SK-N-SH (cell line): ENCODE results near the gene CLPX. TPM values are rescaled to one million over a fixed set of nuclear protein-coding genes. Genes with fewer than 3 reads are reported as not detected.
"Not testable (repeated sequence)": the region's sequence is repeated elsewhere in the genome, so short reads cannot be mapped to it uniquely, and the experiment has no call there.

Experiments
- CTCF ChIA-PET: fragments of 300-600, 350-600 bp; formaldehyde crosslinking; extraction: SDS; loops from one replicate; lab custom pipeline; 2021; lab: Yijun Ruan, JAX
- POLR2A ChIA-PET: fragments of 350-600 bp; sonication (Branson Sonifier 250); formaldehyde crosslinking; extraction: SDS; loops from one replicate; lab custom pipeline; 2020; ENCODE audit warnings: antibody characterized with exemption, inconsistent platforms; lab: Yijun Ruan, JAX
- DNase-seq: peaks from one replicate; pipeline ENCODE4 v3.0.0; 2012
- H2AFZ ChIP-seq: fragments of 200-600 bp; sonication (generic); 2 replicates; pipeline ENCODE4 v1.8.1; 2016; ENCODE audit warnings: antibody characterized with exemption, mild to moderate bottlenecking, low read depth
- H3F3A ChIP-seq: fragments of 200-600 bp; sonication (generic); replicated peaks from 2 replicates; pipeline ENCODE3; 2016; ENCODE audit warnings: antibody characterized with exemption, mild to moderate bottlenecking; ENCODE audit not compliant: insufficient read depth
- H3K27ac ChIP-seq, 2 experiments: fragments of 200-500 bp in 1 of 2; fragments of 200-600 bp in 1 of 2; sonication (Bioruptor generic) in 1 of 2; sonication (generic), shearing (Covaris generic) in 1 of 2; 2 replicates each; pipeline versions ENCODE4 v1.5.1 to v1.6.1; 2014 to 2016; ENCODE audit warnings: low read depth in 2 of 2, inconsistent platforms in 1 of 2, low read length in 1 of 2, mild to moderate bottlenecking in 1 of 2, mixed read lengths in 1 of 2
- H3K27me3 ChIP-seq: fragments of 200-600 bp; sonication (generic), shearing (Covaris generic); 2 replicates; pipeline ENCODE4 v1.6.1; 2016; ENCODE audit warnings: mixed run types; ENCODE audit not compliant: insufficient read depth
- H3K36me3 ChIP-seq, 2 experiments: fragments of 200-500 bp in 1 of 2; fragments of 200-600 bp in 1 of 2; sonication (Bioruptor generic) in 1 of 2; sonication (generic) in 1 of 2; replicated peaks in 1 of 2; 2 replicates each; pipeline versions ENCODE3 to v1.5.1; 2014 to 2016; ENCODE audit warnings: low read length in 1 of 2, mild to moderate bottlenecking in 1 of 2; ENCODE audit not compliant: insufficient read depth in 2 of 2, control insufficient read depth in 1 of 2
- H3K4me1 ChIP-seq, 2 experiments: fragments of 200-500 bp in 1 of 2; fragments of 200-600 bp in 1 of 2; sonication (Bioruptor generic) in 1 of 2; sonication (generic), shearing (Covaris generic) in 1 of 2; 2 replicates each; pipeline versions ENCODE4 v1.5.1 to v1.6.1; 2014 to 2016; ENCODE audit warnings: low read depth in 1 of 2, low read length in 1 of 2, mixed run types in 1 of 2; ENCODE audit not compliant: insufficient read depth in 2 of 2, control insufficient read depth in 1 of 2
- H3K4me2 ChIP-seq: fragments of 200-600 bp; sonication (generic), shearing (Covaris generic); 2 replicates; pipeline ENCODE4 v1.6.1; 2017; ENCODE audit warnings: mixed run types
- H3K4me3 ChIP-seq, 2 experiments: fragments of 200-500 bp in 1 of 2; fragments of 200-600 bp in 1 of 2; sonication (Bioruptor generic) in 1 of 2; sonication (generic), shearing (Covaris generic) in 1 of 2; 2 replicates each; pipeline versions ENCODE4 v1.5.1 to v1.8.1; 2014 to 2016; ENCODE audit warnings: low read depth in 2 of 2, inconsistent platforms in 1 of 2, low read length in 1 of 2, mild to moderate bottlenecking in 1 of 2, mixed read lengths in 1 of 2, moderate library complexity in 1 of 2
- H3K79me2 ChIP-seq: fragments of 200-600 bp; sonication (generic); 2 replicates; pipeline ENCODE4 v1.8.1; 2017; ENCODE audit warnings: mild to moderate bottlenecking; ENCODE audit not compliant: insufficient read depth
- H3K9ac ChIP-seq: fragments of 200-600 bp; sonication (generic); 2 replicates; pipeline ENCODE4 v1.6.1; 2017; ENCODE audit warnings: mixed run types
- H3K9me2 ChIP-seq: fragments of 200-600 bp; sonication (generic); 2 replicates; pipeline ENCODE4 v1.6.1; 2017; ENCODE audit warnings: mixed run types
- H3K9me3 ChIP-seq: fragments of 200-600 bp; sonication (generic); 2 replicates; pipeline ENCODE4 v1.6.1; 2017; ENCODE audit warnings: mixed run types, mild to moderate bottlenecking, moderate library complexity
- H4K20me1 ChIP-seq: fragments of 200-600 bp; sonication (generic); 2 replicates; pipeline ENCODE4 v1.6.1; 2017; ENCODE audit warnings: mild to moderate bottlenecking, mixed run types; ENCODE audit not compliant: insufficient read depth
- CHD2 ChIP-seq: fragments of 150-350 bp; IDR thresholded peaks from 2 replicates; pipeline ENCODE4 v1.6.1; 2018; ENCODE audit warnings: low read length; ENCODE audit not compliant: partially characterized antibody
- CTCF ChIP-seq: fragments of 200-600 bp; sonication (generic); IDR thresholded peaks from 2 replicates; pipeline ENCODE4 v1.6.1; 2017; ENCODE audit warnings: antibody characterized with exemption, mild to moderate bottlenecking, moderate library complexity
- ELF1 ChIP-seq: IDR thresholded peaks from 2 replicates; pipeline ENCODE4 v1.4.0; 2012
- EP300 ChIP-seq, 2 experiments: IDR thresholded peaks; 2 replicates each; pipeline versions ENCODE4 v1.4.0 to v1.6.1; 2012; ENCODE audit warnings: borderline replicate concordance in 1 of 2, low read depth in 1 of 2, low read length in 1 of 2
- EZH2phosphoT487 ChIP-seq: fragments of 200-600 bp; sonication (generic); IDR thresholded peaks from 2 replicates; pipeline ENCODE4 v1.6.1; 2017; ENCODE audit warnings: low read depth, mixed run types, mild to moderate bottlenecking, antibody characterized with exemption, moderate library complexity, borderline replicate concordance
- FOSL2 ChIP-seq: IDR thresholded peaks from 2 replicates; pipeline ENCODE4 v1.4.0; 2012; ENCODE audit warnings: low read depth, mild to moderate bottlenecking, moderate library complexity, borderline replicate concordance
- FOXJ3 ChIP-seq: sonication (generic); formaldehyde crosslinking; IDR thresholded peaks from 2 replicates; pipeline ENCODE4 v1.5.1; 2020; ENCODE audit warnings: mild to moderate bottlenecking, missing genetic modification reagents
- GABPA ChIP-seq: IDR thresholded peaks from 2 replicates; pipeline ENCODE4 v1.4.0; 2012; ENCODE audit warnings: low read depth, mild to moderate bottlenecking
- GATA2 ChIP-seq: sonication (generic); formaldehyde crosslinking; IDR thresholded peaks from 2 replicates; pipeline ENCODE4 v1.5.0; 2020; ENCODE audit warnings: mild to moderate bottlenecking, missing genetic modification reagents
- NRF1 ChIP-seq: IDR thresholded peaks from 2 replicates; pipeline ENCODE4 v1.6.1; 2012; ENCODE audit warnings: low read depth, mild to moderate bottlenecking, low read length
- PBX3 ChIP-seq: IDR thresholded peaks from 2 replicates; pipeline ENCODE4; 2012
- RAD21 ChIP-seq: IDR thresholded peaks from 2 replicates; pipeline ENCODE4 v1.6.1; 2012; ENCODE audit warnings: mild to moderate bottlenecking, low read length
- RCOR1 ChIP-seq: fragments of 150-350 bp; IDR thresholded peaks from 2 replicates; pipeline ENCODE4 v1.6.1; 2017; ENCODE audit warnings: antibody characterized with exemption, low read length
- RFX5 ChIP-seq: IDR thresholded peaks from 2 replicates; pipeline ENCODE4 v1.6.1; 2012; ENCODE audit warnings: mild to moderate bottlenecking, improper control_type of control experiment, low read length
- RXRA ChIP-seq: IDR thresholded peaks from 2 replicates; pipeline ENCODE4 v1.4.0; 2012; ENCODE audit warnings: low read depth, mild to moderate bottlenecking, borderline replicate concordance
- SMC3 ChIP-seq: IDR thresholded peaks from 2 replicates; pipeline ENCODE4 v1.6.1; 2012; ENCODE audit warnings: low read depth, low read length, improper control_type of control experiment
- TCF12 ChIP-seq: IDR thresholded peaks from 2 replicates; pipeline ENCODE4 v1.4.0; 2012
- TEAD4 ChIP-seq: IDR thresholded peaks from 2 replicates; pipeline ENCODE4 v1.4.0; 2012; ENCODE audit warnings: mild to moderate bottlenecking, borderline replicate concordance; ENCODE audit not compliant: insufficient read depth
- YY1 ChIP-seq: IDR thresholded peaks from 2 replicates; pipeline ENCODE4 v1.4.0; 2012; ENCODE audit warnings: low read depth, mild to moderate bottlenecking
- WGBS: methylation state at CpG from one replicate; pipeline ENCODE4 v1.1.6; 2017; ENCODE audit warnings: low lambda C conversion rate; 5-methylcytosine and 5-hydroxymethylcytosine counted together
- polyA plus RNA-seq, 3 experiments: library from polyadenylated mRNA; depleted of rRNA; stranded (reverse); fragments of >200 nt; gene quantifications; 2 replicates each; pipeline ENCODE4 v1.2.3, GENCODE V29; 2012
- TF ChIP-seq, protein P1 (sequence below): fragments of 150-350 bp; IDR thresholded peaks from 2 replicates; pipeline ENCODE4 v1.6.1; 2017; ENCODE audit warnings: antibody characterized with exemption, low read length, low read depth, borderline replicate concordance

The CLPX gene
- polyA plus RNA-seq, 1 of the 3 experiments (the other 2 are of a cell fraction) = 12.9 TPM

DNA sequence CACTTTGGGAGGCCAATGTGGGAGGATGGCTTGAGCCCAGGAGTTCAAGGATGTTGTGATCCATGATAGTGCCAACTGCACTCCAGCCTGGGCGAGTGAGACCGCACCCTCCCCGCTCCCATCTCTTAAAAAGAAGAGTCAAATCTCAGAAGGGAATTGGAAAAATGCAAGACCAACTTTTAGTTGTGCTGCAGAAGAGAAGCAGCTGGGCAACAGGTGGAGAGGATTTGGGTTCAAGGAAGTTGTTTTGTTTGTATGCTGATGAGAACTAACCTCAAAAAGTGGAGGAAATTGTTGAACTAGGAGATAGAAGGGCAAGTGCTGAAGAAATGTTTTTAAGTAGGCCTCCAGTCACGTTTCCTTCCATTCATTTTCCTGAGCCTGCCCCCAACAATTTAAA, 38.7 kb downstream of the CLPX start:
- peaks cover 24 to 28% of the 10 kb centered on the region in 2 experiments for H3K36me3 ChIP-seq
- H3K79me2 ChIP-seq = no peaks in the 10 kb centered on the region
- H3K4me1 ChIP-seq = no peaks in the 10 kb centered on the region
- H3K27ac ChIP-seq = no peak overlapping the region
- no peak overlapping the region for H3K9ac ChIP-seq
- 97% methylated on average over 4 of the region's 4 CpGs for WGBS
- ChIA-PET CTCF (interaction anchor here (1.2 kb wide), 1 partner anchor 113 kb away, joined by 3 read pairs; no protein-coding TSS in a partner anchor), POLR2A (no interaction called here)
- no peaks in the 10 kb centered on the region for H3K27me3 ChIP-seq
- DNase-seq = no peak
- no peak overlapping the region for H3K4me3 ChIP-seq
- no peak overlapping the region for H2AFZ ChIP-seq
- TF ChIP-seq GATA2 (no peak), RAD21 (no peak), ELF1 (no peak), GABPA (no peak), CHD2 (no peak), CTCF (no peak), NRF1 (no peak), RFX5 (no peak), FOXJ3 (CRISPR knock-in tag) (no peak), YY1 (no peak), PBX3 (no peak), TCF12 (no peak), RCOR1 (no peak), EP300 (IDR thresholded peaks at IDR 0.05; ENCODE audit: borderline replicate concordance in 1 of 2, low read depth in 1 of 2, low read length in 1 of 2) (no peak), RXRA (no peak), TEAD4 (no peak), EZH2phosphoT487 (no peak), FOSL2 (no peak), SMC3 (no peak)
- TF ChIP-seq, protein P1, sequence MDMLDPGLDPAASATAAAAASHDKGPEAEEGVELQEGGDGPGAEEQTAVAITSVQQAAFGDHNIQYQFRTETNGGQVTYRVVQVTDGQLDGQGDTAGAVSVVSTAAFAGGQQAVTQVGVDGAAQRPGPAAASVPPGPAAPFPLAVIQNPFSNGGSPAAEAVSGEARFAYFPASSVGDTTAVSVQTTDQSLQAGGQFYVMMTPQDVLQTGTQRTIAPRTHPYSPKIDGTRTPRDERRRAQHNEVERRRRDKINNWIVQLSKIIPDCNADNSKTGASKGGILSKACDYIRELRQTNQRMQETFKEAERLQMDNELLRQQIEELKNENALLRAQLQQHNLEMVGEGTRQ = no peak
- no peaks in the 10 kb centered on the region for H3K9me3 ChIP-seq
- H3K4me2 ChIP-seq = no peak overlapping the region
- H3F3A ChIP-seq = peaks cover 16% of the 10 kb centered on the region
- H4K20me1 ChIP-seq = no peaks in the 10 kb centered on the region
- H3K9me2 ChIP-seq = no peaks in the 10 kb centered on the region

DNA sequence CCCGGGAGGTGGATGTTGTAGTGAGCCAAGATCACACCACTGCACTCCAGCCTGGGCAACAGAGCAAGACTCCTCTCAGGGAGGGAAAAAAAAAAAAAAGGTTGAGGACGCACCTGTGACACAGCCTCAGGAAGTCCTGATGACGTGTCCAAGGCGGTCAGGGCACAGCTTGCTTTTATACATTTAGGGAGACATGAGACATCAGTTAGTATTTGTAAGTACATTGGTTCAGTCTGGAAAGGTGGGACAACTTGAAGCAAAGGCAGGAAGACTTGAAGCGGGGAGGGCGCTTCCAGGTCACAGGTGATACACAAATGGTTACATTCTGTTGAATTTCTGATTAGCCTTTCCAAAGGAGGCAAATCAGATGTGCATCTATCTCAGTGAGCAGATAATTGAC, 46.5 kb downstream of the CLPX start:
- POLR2A ChIA-PET, H3K9me2 ChIP-seq, H3K36me3 ChIP-seq, H3K9me3 ChIP-seq, H3K4me1 ChIP-seq, DNase-seq, H3K4me3 ChIP-seq, H3K9ac ChIP-seq, H3K79me2 ChIP-seq, H3K27ac ChIP-seq, H2AFZ ChIP-seq, H3K4me2 ChIP-seq, H3F3A ChIP-seq, H4K20me1 ChIP-seq, H3K27me3 ChIP-seq: not testable (repeated sequence)
- 81% methylated on average over 6 of the region's 6 CpGs for WGBS
- CTCF ChIA-PET = interaction anchor here (0.8 kb wide), 1 partner anchor 180 kb away, joined by 3 read pairs; no protein-coding TSS in a partner anchor

DNA sequence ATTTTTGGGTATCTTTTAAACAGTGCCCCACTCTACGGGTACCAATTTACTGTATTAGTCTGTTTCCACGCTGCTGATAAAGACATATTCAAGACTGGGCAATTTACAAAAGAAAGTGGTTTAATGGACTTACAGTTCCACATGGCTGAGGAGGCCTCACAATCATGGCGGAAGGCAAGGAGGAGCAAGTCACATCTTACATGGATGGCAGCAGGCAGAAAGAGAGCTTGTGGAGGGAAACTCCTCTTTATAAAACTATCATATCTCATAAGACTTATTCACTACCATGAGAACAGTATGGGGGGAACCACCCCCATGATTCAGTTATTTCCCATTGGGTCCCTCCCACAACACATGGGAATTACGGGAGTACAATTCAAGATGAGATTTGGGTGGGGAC, 47.2 kb downstream of the CLPX start:
- H4K20me1 ChIP-seq, H3K4me3 ChIP-seq, CTCF ChIA-PET, H3K36me3 ChIP-seq, H3K4me1 ChIP-seq, H2AFZ ChIP-seq, H3K4me2 ChIP-seq, H3K79me2 ChIP-seq, H3K9ac ChIP-seq, POLR2A ChIA-PET, H3K27ac ChIP-seq, H3K9me2 ChIP-seq, H3K9me3 ChIP-seq, H3K27me3 ChIP-seq, H3F3A ChIP-seq, DNase-seq: not testable (repeated sequence)
- whole genome bisulfite sequencing = 86% methylated on average over 4 of the region's 4 CpGs
